Measurements from ENCODE around the gene ZDHHC11B.

GRCh38 chr5:666816-667498 is 117.6 kb downstream of the ZDHHC11B start:
- TF ChIP-seq CTCF (IDR thresholded peaks at IDR 0.05) = no peak
- TF ChIP-seq POLR2A (IDR thresholded peaks at IDR 0.05; ENCODE audit: low read depth) = no peak
- TF ChIP-seq EP300 (IDR thresholded peaks at IDR 0.05) = no peak
- TF ChIP-seq POLR2AphosphoS5 (IDR thresholded peaks at IDR 0.05) = no peak

Data from esophagus muscularis mucosa (tissue), 4 donors.